Small intestine (tissue), 7 donors: ENCODE data around the gene CXCR1. TPM values are rescaled to one million over a fixed set of nuclear protein-coding genes. Genes with fewer than 3 reads are reported as not detected.
"Not testable (repeated sequence)": the region's sequence is repeated elsewhere in the genome, so short reads cannot be mapped to it uniquely, and the experiment has no call there.

Experiments
- DNase-seq, 2 donors: peaks; one replicate each; pipeline versions ENCODE4 v3.0.0 to v3.0.0-alpha.2; 2013
- FAIRE-seq: peaks from 2 replicates; lab custom pipeline; 2012; peaks lifted over from hg19 to GRCh38; lab: Jason Lieb, UNC
- H3K27ac ChIP-seq, 3 donors: one replicate each; pipeline ENCODE4 v1.5.1; 2013; ENCODE audit warnings: low read length in 2 of 3, mild to moderate bottlenecking in 2 of 3, control low read depth in 1 of 3, inconsistent platforms in 1 of 3, low read depth in 1 of 3, moderate library complexity in 1 of 3
- H3K27me3 ChIP-seq, 3 donors: one replicate each; pipeline ENCODE4 v1.6.1; 2013; ENCODE audit warnings: low read length in 3 of 3, inconsistent platforms in 1 of 3; ENCODE audit not compliant: control insufficient read depth in 3 of 3, insufficient read depth in 3 of 3
- H3K36me3 ChIP-seq, 3 donors: one replicate each; pipeline ENCODE4 v1.6.1; 2013; ENCODE audit warnings: low read length in 3 of 3, inconsistent platforms in 1 of 3, low read depth in 1 of 3, mild to moderate bottlenecking in 1 of 3, moderate library complexity in 1 of 3; ENCODE audit not compliant: control insufficient read depth in 3 of 3, insufficient read depth in 2 of 3
- H3K4me1 ChIP-seq, 3 donors: one replicate each; pipeline ENCODE4 v1.6.1; 2013; ENCODE audit warnings: low read length in 2 of 3, inconsistent platforms in 1 of 3, low read depth in 1 of 3, mild to moderate bottlenecking in 1 of 3, moderate library complexity in 1 of 3; ENCODE audit not compliant: control insufficient read depth in 3 of 3, insufficient read depth in 2 of 3
- H3K4me3 ChIP-seq, 3 donors: one replicate each; pipeline ENCODE4 v1.5.1; 2013; ENCODE audit warnings: low read length in 3 of 3, control low read depth in 1 of 3, inconsistent platforms in 1 of 3, low read depth in 1 of 3, mild to moderate bottlenecking in 1 of 3, moderate library complexity in 1 of 3
- H3K9me3 ChIP-seq, 2 donors: one replicate each; pipeline ENCODE4 v1.6.1; 2013; ENCODE audit warnings: low read depth in 1 of 2, low read length in 1 of 2; ENCODE audit not compliant: control insufficient read depth in 2 of 2, insufficient read depth in 1 of 2
- WGBS, 3 donors: extraction: QIAGEN DNeasy Blood & Tissue Kit; methylation state at CpG; one replicate each; pipeline ENCODE4 v1.1.7; 2013; 5-methylcytosine and 5-hydroxymethylcytosine counted together
- polyA plus RNA-seq, 4 donors: library from polyadenylated mRNA; stranded (reverse) in 3 of 4; unstranded in 1 of 4; fragments of 200-250 nt in 3 of 4; fragments of 120-200 nt in 1 of 4; gene quantifications; one replicate each; pipeline versions ENCODE4 v1.2.1 to v1.2.3, GENCODE V29; 2013
- donor health status: healthy with polysubstance abuse.
- donor health status: control.
- donor health status: control.
- donor health status: Bipolar disorder and iron deficiency.
- donor health status: healthy.

The CXCR1 gene
- polyA plus RNA-seq, 4 donors, result 0.03 to 0.22 TPM; not detected in 2

DNA sequence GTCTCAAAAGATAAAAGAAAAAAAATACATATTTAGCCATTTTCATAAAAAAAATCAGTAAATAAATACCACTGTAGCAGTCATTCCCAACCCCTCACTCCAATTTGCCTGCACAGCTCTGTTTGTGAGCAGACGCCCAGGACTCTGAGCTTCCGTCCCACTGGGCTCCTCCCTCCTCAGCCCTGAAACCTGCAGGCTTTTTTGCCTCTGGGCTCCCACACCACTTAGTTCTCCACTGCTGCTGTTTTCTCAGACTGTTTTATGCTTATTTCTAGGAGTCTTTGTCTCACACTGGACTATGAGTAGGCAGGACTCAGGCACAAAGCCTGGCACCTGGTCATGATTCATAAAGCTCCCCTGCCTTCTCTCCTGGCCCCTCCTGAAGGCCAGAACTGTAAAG is 6.1 kb upstream of the CXCR1 start:
- no peaks in the 10 kb centered on the region for H3K9me3 ChIP-seq
- 80 to 92% (median 81%) methylated on average over 2 of the region's 2 CpGs for WGBS, 3 donors
- H3K27me3 ChIP-seq, result no peaks in the 10 kb centered on the region
- FAIRE-seq (no peak), DNase-seq (no peak)
- peaks cover 0 to 12% (median 0%) of the 10 kb centered on the region in 3 donors for H3K4me1 ChIP-seq
- H3K36me3 ChIP-seq, result no peaks in the 10 kb centered on the region
- H3K4me3 ChIP-seq, result no peak overlapping the region
- no peak overlapping the region for H3K27ac ChIP-seq

DNA sequence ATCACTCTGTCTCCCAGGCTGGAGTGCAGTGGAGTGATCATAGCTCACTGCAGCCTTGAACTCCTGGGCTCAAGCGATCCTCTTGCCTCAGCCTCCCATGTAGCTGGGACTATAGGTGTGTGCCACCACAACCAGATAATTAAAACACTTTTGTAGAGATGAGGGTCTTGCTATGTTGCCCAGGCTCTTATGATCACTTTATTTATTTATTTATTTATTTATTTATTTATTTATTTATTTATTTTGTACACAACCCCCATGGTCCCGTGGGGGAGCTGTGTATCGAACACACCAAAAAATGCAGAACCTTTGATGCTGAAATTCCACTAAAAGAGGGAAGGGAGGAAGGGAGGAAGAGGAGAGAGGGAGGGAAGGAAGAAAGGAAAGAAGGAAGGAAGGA is 5.0 kb upstream of the CXCR1 start:
- not testable (repeated sequence) for H3K27me3 ChIP-seq, FAIRE-seq, H3K27ac ChIP-seq, H3K4me3 ChIP-seq, H3K9me3 ChIP-seq, DNase-seq, H3K36me3 ChIP-seq
- H3K4me1 ChIP-seq, result peaks cover 0 to 12% (median 0%) of the 10 kb centered on the region in 3 donors
- 88 to 91% (median 89%) methylated on average over 3 of the region's 3 CpGs for WGBS, 3 donors

DNA sequence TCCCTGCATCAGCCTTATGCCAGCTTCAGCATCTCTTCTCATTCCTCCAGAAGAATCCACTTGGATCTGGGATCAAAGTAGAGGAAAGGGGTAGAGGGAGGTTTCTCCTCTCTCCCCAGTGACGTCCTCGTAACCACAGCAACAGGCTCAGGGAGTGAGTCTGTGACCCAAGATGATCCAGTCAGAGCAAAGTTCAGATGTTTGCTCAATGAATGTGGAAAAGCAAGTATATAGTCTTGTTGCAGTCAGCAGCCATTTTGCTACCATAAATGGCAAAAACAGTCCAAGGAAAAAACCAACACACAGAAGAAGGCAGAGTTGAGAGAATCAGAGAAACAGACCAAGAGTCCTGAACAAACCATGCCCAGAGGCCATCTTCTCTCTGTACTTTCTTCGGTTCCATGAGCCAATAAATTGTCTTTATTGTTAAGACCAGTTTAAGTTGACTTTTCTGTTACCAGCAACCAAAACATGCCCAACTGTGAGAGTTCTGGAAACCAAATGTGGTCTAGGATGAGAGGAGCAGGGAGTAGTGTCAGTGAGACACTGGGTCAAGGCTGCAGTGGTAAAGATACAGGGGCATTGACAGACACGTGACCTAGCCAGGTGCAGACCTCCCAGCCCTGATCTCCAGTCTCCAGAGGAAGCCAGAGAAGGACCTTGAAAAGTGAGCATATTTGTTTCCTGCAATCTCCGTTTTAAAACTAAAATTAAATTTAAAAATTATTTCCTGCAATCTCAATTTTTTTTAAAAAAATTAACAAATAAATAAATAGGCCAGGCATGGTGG is 3.2 kb upstream of the CXCR1 start:
- no peak overlapping the region for H3K4me3 ChIP-seq
- FAIRE-seq (no peak), DNase-seq (peak; percentile 59 to 93)
- H3K36me3 ChIP-seq, result no peaks in the 10 kb centered on the region
- H3K27ac ChIP-seq, result peak overlapping the region in 1 of 3 donors; percentile 72
- H3K27me3 ChIP-seq, result peaks cover 0 to 7% (median 0%) of the 10 kb centered on the region in 3 donors
- 52 to 67% (median 55%) methylated on average over 5 of the region's 5 CpGs for WGBS, 3 donors
- H3K9me3 ChIP-seq, result no peaks in the 10 kb centered on the region
- peaks cover 0 to 12% (median 0%) of the 10 kb centered on the region in 3 donors for H3K4me1 ChIP-seq

DNA sequence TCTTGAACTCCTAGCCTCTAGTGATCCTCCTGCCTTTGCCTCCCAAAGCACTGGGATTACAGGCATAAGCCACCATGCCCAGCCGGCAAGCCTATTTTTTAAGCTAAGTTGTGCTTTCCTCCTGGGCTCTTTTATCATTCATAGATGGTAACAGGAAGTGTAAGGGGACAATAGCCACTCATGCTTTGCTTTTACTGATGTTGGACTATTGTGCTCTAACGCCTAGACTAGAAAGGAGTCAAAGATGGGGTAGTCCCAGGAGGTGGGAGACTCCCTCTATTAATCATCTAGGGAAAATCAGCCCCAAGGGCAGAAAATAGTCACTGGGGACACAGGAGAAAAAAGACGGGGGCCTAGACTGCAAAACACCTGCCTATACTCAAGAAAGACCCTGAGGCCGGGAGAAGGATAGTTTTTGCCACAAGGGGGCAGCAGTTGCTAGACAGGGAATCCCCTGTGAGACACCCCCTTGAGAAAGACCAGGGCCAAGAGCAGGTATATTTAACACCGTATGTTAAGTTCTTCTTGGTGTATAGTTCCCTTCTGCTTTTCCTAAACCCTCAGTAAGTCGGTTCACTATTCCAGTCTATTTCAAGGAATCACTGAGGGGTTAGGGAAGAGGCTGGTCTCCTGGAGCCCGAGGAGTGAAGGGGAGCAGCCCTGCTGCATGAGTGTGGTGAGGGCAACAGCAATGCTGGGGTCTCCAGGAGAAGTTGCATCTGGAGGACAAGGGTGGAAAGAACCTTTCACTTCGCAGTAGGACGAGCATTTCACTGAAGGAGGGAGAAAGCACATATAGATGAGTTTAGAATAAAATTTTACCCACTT is 2.1 kb upstream of the CXCR1 start:
- Histone ChIP-seq H3K27me3 (peaks cover 0 to 7% (median 0%) of the 10 kb centered on the region in 3 donors), H3K27ac (no peak overlapping the region), H3K4me1 (peaks cover 0 to 12% (median 0%) of the 10 kb centered on the region in 3 donors), H3K9me3 (no peaks in the 10 kb centered on the region), H3K36me3 (no peaks in the 10 kb centered on the region), H3K4me3 (no peak overlapping the region)
- WGBS, 3 donors, result 48 to 61% (median 59%) methylated on average over 9 of the region's 9 CpGs
- DNase-seq, result peak; percentile 56 to 76
- no peak for FAIRE-seq

DNA sequence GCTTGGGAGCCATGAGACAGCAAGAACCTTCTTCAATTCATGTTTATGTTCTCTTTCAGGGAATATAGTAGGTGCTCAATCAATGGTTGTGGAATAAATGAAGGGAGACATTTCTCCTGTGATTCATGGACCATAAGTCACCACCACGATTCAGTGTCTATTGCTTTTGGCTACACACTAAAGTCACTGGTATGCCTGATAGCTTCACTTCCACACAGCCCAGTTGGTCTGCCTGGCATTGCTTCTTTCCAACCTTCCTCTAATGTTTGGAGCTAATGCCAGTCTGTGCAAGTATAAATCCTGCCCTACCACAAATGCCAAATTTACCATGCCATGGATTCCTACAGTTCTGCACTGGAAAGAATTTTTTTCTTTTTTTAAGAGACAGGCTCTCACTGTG is 1.3 kb upstream of the CXCR1 start:
- 71 to 84% (median 79%) methylated on average over 1 of the region's 1 CpG for WGBS, 3 donors
- FAIRE-seq (no peak), DNase-seq (no peak)
- Histone ChIP-seq H3K4me1 (peaks cover 0 to 12% (median 0%) of the 10 kb centered on the region in 3 donors), H3K4me3 (no peak overlapping the region), H3K27ac (no peak overlapping the region), H3K36me3 (no peaks in the 10 kb centered on the region), H3K9me3 (no peaks in the 10 kb centered on the region), H3K27me3 (peaks cover 0 to 11% (median 0%) of the 10 kb centered on the region in 3 donors)

DNA sequence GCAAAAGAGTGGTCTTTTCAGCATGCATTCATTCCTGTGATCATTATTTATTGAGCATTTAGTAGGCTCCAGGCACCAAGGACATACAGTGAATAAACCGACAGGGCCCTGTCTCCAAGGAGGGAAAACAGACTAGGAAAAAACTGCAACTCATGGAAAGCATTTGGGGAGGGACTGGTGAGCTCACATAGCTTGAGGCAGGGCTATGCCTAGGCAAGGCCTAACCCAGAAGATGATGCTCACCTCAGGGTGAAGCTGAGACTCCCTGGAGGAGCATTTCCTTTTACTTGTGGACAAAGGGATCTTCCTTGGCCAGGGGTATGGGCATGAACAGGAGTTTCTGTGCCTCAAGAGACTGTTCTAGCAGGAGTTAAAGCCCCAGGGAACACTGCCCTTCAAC is 3.9 kb downstream of the CXCR1 start:
- DNase-seq (no peak), FAIRE-seq (no peak)
- WGBS, 3 donors, result 81 to 94% (median 88%) methylated on average over 1 of the region's 1 CpG
- H3K4me3 ChIP-seq, result no peak overlapping the region
- peaks cover 0 to 15% (median 0%) of the 10 kb centered on the region in 3 donors for H3K27me3 ChIP-seq
- no peaks in the 10 kb centered on the region for H3K36me3 ChIP-seq
- H3K27ac ChIP-seq, result no peak overlapping the region
- H3K4me1 ChIP-seq, result no peaks in the 10 kb centered on the region
- no peaks in the 10 kb centered on the region for H3K9me3 ChIP-seq

DNA sequence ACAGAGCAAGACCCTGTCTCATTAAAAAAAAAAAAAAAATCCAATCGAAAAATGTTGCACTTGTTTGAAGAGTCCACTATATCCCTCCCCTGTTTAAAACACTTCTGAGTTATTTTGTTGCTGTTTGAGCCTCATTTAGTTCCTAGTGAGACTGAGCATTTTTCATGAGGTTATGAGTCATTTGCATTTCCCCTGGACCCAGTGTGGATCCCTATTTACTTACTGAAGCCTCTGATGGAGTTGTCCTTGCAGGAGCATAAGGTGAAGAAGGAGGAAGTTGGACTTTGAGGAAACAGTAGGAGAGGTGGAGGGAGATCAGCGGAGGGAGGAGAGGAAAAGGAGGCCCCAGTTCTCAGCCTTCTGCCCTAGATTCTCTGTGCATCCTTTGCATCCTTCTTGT is 5.1 kb downstream of the CXCR1 start:
- DNase-seq, result no peak
- H3K9me3 ChIP-seq, result no peaks in the 10 kb centered on the region
- no peaks in the 10 kb centered on the region for H3K4me1 ChIP-seq
- FAIRE-seq, result no peak
- H3K27ac ChIP-seq, result no peak overlapping the region
- no peaks in the 10 kb centered on the region for H3K36me3 ChIP-seq
- H3K27me3 ChIP-seq, result peaks cover 0 to 11% (median 0%) of the 10 kb centered on the region in 3 donors
- no peak overlapping the region for H3K4me3 ChIP-seq
- WGBS, 3 donors, result 64 to 73% (median 67%) methylated on average over 2 of the region's 2 CpGs

DNA sequence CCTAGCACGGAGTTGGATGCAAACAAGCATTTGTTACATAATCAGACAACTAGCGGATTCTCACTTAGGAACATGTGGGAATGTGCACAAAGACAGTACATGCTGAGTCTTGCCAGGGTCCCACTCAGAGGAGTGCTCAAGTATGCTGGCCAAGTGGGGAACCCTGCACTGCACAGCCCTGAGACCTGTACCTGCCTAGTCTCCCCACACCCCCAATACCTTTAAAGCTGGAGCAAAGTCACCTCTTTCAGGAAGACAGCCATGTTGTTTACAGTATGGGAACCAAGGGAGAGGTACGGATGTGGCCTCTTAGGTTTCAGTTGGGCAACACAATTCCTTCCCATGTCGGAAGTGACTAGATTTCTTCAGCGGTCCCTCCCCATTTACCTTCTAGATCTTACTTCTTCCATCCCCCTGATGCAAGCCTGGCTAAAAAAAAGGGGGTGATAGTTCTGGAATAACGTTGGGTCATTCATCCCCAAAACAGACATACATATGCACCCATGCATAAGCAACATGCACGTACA is 10.7 kb downstream of the CXCR1 start:
- DNase-seq (no peak), FAIRE-seq (no peak)
- Histone ChIP-seq H3K36me3 (no peaks in the 10 kb centered on the region), H3K9me3 (no peaks in the 10 kb centered on the region), H3K27me3 (peaks cover 0 to 3% (median 0%) of the 10 kb centered on the region in 3 donors), H3K27ac (no peak overlapping the region), H3K4me1 (no peaks in the 10 kb centered on the region), H3K4me3 (no peak overlapping the region)
- WGBS, 3 donors, result 84 to 89% (median 87%) methylated on average over 7 of the region's 7 CpGs
